Progenitor cell of endocrine pancreas (in vitro differentiated cells): Measurements from ENCODE around the gene FUBP3. TPM values are rescaled to one million over a fixed set of nuclear protein-coding genes. Genes with fewer than 3 reads are reported as not detected.

Experiments used
- DNase-seq: peaks from one replicate; pipeline ENCODE4 v3.0.0; 2021; ENCODE audit warnings: low spot score; ENCODE audit not compliant: unreplicated experiment
- H3K27ac Mint-ChIP-seq: 2 replicates; pipeline ENCODE4 v1.8.0; 2021; ENCODE audit warnings: mild to moderate bottlenecking, moderate library complexity, mixed read lengths
- H3K27me3 Mint-ChIP-seq: 2 replicates; pipeline ENCODE4 v1.8.0; 2021; ENCODE audit warnings: mixed read lengths
- H3K36me3 Mint-ChIP-seq: 2 replicates; pipeline ENCODE4 v1.8.0; 2022; ENCODE audit warnings: mixed read lengths; ENCODE audit not compliant: insufficient read depth
- H3K4me1 Mint-ChIP-seq: 2 replicates; pipeline ENCODE4 v1.8.0; 2021; ENCODE audit warnings: low read depth, mixed read lengths
- H3K4me3 Mint-ChIP-seq: 2 replicates; pipeline ENCODE4 v1.8.0; 2021; ENCODE audit warnings: low read depth, mild to moderate bottlenecking, moderate library complexity, mixed read lengths
- H3K9me3 Mint-ChIP-seq: 2 replicates; pipeline ENCODE4 v1.8.0; 2021; ENCODE audit warnings: low read depth, mixed read lengths
- CTCF ChIP-seq: fragments of 200-600 bp; sonication (generic); IDR thresholded peaks from one replicate; pipeline ENCODE4 v1.5.0; 2021; ENCODE audit warnings: antibody characterized with exemption, mild to moderate bottlenecking; ENCODE audit not compliant: unreplicated experiment
- total RNA-seq: library from RNA; stranded (reverse); gene quantifications from 2 replicates; pipeline ENCODE4 v1.2.1, GENCODE V29; 2021

The FUBP3 gene
- total RNA-seq, 1 donor from 2014 or later, result 68.9 TPM

- H3K27me3 Mint-ChIP-seq, result no peaks in the 10 kb centered on the region
- DNase-seq, result no peak
These were observed 59.1 kb downstream of the FUBP3 start for GRCh38 chr9:130638284-130639123.

GRCh38 chr9:130639124-130639765 lies 59.9 kb downstream of the FUBP3 start:
- Mint-ChIP-seq H3K27me3 (no peaks in the 10 kb centered on the region), H3K4me3 (no peak overlapping the region), H3K27ac (peak overlapping the region; percentile 60), H3K9me3 (no peaks in the 10 kb centered on the region), H3K36me3 (peaks cover 8% of the 10 kb centered on the region), H3K4me1 (no peaks in the 10 kb centered on the region)
- TF ChIP-seq CTCF, result no peak
- DNase-seq, result no peak

More at GRCh38 chr9:130638284-130639123, 59.1 kb downstream of the FUBP3 start:
- peaks cover 8% of the 10 kb centered on the region for H3K36me3 Mint-ChIP-seq
- no peak overlapping the region for H3K4me3 Mint-ChIP-seq
- no peaks in the 10 kb centered on the region for H3K4me1 Mint-ChIP-seq
- no peak for TF ChIP-seq CTCF
- no peaks in the 10 kb centered on the region for H3K9me3 Mint-ChIP-seq
- peak overlapping the region; percentile 60 for H3K27ac Mint-ChIP-seq

GRCh38 chr9:130639866-130640555 lies 60.6 kb downstream of the FUBP3 start:
- Mint-ChIP-seq H3K9me3 (no peaks in the 10 kb centered on the region), H3K4me1 (no peaks in the 10 kb centered on the region), H3K27ac (no peak overlapping the region), H3K4me3 (no peak overlapping the region), H3K36me3 (peaks cover 8% of the 10 kb centered on the region), H3K27me3 (no peaks in the 10 kb centered on the region)
- no peak for DNase-seq
- no peak for TF ChIP-seq CTCF

GRCh38 chr9:130640681-130641080 lies 61.3 kb downstream of the FUBP3 start:
- Mint-ChIP-seq H3K4me1 (no peaks in the 10 kb centered on the region), H3K4me3 (no peak overlapping the region), H3K27me3 (no peaks in the 10 kb centered on the region), H3K9me3 (no peaks in the 10 kb centered on the region), H3K36me3 (peaks cover 6% of the 10 kb centered on the region), H3K27ac (no peak overlapping the region)
- DNase-seq, result no peak
- no peak for TF ChIP-seq CTCF

GRCh38 chr9:130642926-130643325 lies 63.5 kb downstream of the FUBP3 start:
- no peak for DNase-seq
- Mint-ChIP-seq H3K27ac (no peak overlapping the region), H3K9me3 (no peaks in the 10 kb centered on the region), H3K4me3 (no peak overlapping the region), H3K27me3 (peaks cover 2% of the 10 kb centered on the region), H3K36me3 (peaks cover 2% of the 10 kb centered on the region), H3K4me1 (no peaks in the 10 kb centered on the region)
- TF ChIP-seq CTCF, result no peak
